ENCODE results near the gene AKT2. TPM values are rescaled to one million over a fixed set of nuclear protein-coding genes. Genes with fewer than 3 reads are reported as not detected.
"Not testable (repeated sequence)": the region's sequence is repeated elsewhere in the genome, so short reads cannot be mapped to it uniquely, and the experiment has no call there.

AKT2 gene
- total RNA-seq, 1 donor from 2014 or later = 136 TPM

DNA sequence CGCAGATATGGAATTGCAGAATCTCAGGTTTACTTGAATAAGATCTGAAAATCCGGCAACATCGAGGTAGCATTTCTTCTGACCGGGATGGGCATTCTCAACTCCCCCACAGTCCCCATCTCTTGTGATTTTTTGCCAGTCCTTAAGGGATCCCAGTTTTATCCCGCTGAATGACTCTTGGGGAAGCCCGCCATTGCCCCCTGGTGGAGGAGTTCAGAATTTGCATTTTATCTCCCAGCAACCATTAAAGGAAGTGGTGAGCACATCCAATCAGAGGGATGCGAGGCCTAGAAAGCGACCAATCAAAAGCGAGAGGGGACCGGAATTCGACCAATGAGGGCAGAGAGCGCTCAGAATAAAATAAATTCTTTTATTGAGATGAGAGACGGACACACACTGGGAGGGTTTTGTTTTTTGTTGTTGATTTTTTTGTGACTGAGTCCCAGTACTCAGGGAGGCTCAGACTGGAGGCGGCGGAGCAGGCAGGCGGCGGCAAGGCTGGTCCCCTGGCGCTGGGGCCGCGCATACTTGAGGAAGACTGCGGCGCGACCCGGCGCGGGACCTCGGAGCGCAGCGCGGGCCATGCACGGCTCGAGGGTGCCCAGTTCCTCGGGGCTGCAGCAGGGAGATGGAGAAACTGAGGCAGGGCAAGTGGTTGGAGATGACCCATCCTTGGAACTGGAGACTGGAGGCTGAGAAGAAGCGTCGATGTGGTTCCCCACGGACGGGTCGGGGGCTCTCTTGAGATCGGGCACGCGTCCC is 63.1 kb downstream of the AKT2 start:
- intact Hi-C loops (cut with micrococcal nuclease) = loop anchor here (1.0 to 5.0 kb wide), 6 partner anchors 31 to 429 kb away; partner anchors contain the start of genes AKT2, MAP3K10 and PSMC4

DNA sequence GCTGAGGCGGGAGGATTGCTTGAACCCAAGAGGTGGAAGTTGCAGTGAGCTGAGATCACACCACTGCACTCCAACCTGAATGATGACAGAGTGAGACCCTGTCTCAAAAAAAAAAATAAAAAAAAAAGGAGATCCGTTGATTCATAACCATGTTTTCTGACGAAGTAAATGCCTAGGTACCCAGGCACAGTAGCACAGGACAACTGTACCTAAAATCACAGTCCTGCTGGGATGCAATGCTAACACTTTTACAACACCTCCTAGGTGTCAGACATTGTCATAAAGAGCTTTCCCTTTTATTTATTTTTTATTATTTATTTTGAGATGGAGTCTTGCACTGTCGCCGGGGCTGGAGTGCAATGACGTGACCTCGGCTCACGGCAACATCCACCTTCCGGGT is 64.5 kb downstream of the AKT2 start:
- intact Hi-C loops (cut with micrococcal nuclease) = loop anchor here (5.0 kb wide), 1 partner anchor 248 kb away; the partner anchor contains the start of gene PSMC4

DNA sequence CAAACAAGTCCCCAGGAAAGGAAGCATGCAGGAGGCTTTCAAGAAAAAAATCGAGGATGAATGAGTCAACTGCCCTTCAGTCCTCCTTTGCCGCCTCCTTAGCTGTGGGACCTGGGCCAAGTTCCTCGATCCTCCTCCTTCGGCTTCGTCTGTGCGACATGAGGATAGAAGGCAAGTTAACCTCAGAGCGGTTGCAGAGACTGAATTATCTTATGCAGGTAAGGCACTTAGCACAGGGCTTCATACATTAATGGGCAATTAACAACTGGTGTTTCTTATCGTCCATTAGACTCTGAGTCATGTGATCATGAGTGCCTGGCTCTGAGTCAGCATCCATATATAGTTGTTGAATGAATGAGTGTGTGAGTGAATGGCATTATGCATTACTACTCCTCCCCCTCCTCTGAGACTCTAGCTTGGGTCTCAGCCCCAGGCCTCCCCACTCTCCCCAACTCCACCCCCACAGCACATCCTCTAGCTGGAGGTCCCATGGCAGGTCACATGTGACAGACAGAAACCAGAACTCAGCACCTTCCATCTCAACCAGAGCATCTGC is 65.3 kb downstream of the AKT2 start:
- intact Hi-C loops (cut with micrococcal nuclease) = loop anchor here (5.0 kb wide), 1 partner anchor 247 kb away; the partner anchor contains the start of gene PSMC4

DNA sequence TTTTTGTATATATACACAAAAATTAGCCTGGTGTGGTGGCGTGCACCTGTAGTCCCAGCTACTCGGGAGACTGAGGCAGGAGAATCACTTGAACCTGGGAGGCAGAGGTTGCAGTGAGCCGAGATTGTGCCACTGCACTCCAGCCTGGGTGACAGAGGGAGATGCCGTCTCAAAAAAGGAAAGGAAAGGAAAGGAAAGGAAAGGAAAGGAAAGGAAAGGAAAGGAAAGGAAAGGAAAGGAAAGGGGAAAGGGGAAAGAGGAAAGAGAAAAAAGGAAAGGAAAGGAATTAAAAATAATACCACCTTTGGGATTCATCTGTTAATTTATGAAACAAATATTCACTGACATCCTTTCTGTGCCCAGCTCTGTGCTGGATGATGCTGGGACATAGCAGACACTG is 66.1 kb downstream of the AKT2 start:
- intact Hi-C loops (cut with micrococcal nuclease) = not testable (repeated sequence)

DNA sequence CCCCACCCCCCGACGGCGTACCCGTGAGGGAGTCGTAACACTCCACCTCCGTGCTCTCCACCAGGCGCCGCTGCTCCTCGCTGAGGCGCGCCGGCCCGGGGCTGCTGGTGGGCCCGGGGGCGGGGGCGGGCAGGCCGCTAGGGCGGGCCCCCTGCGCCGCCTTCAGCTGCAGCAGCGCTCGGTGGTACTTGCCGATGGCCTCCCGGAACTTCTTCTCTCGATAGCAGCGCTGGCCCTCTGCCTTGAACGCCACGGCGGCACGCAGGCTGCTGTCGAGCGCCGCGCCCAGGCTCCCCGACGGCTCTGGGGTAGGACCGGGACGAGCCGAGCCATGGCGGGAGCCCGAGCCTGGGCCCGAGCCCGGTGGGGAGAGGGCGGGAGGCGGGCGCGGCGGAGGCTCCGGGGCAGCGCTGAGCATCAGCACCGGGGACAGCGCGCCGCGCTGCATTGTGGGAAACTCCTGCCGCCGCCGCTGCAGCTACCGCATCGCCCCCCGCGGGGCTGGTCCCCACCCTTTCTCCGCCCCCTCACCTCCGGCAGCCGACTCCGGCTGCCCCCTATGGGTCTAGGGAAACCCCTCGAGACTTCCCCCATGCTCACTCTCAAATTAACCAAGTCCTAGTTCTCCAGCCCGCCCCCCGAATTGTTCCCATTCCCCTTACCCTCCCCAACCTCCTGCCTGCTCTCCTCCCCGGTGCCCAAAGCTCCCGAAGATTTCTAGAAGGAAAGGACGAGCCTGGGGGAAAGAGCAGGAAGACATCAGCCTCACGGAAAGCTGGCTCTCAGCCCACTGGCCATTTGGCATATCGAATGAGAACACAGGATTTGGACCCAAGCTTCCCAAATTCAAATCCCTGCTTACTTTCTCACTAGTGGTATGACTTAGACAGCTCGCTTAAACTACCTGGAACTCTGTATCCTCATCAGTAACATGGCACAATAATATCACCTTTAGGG is 66.9 kb downstream of the AKT2 start, which contains the start of gene TTC9B:
Gene TTC9B, minus strand, starts transcription at position 451 of the 957 bp plus-strand sequence. Its CDS starts 3 bp downstream, at position 448.
- intact Hi-C loops (cut with micrococcal nuclease) = no loop called here

DNA sequence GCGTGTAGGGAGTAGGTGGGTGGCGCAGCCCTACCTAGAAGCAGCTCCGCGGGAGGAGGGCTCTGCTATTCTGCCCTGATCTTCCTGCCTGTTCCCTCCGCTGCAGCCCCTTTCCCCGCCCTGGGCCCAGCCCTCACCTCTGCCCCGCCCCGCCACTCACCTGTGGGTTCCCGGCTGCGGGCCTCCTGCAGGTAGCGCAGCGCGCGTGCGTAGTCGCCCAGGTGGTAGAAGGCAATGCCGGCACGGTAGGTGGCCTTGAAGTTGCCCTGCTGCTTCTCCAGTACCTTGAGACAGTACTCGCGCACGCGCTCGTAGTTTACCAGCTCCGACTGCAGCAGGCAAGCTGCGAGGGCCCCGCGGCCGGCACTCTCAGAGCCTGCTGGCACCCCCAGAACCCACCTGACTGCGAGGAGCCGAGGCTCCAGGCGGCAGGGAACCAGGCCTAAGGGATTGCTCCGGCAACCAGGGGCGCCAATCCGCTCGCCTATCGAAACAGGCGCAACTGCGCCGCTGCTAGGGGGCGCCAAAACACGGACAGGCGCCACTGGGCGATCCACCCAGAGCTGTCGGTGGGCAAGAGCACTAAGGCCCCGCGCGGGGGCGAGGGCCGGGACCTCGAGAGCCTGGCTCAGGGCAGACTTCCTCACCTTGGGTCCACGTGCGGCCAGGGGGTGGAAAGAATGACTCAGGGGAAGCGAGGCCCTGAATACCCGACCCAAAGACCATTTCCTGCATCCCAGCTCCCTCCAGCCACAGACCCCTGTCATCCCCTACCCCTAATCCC is 67.9 kb downstream of the AKT2 start:
- intact Hi-C loops (cut with micrococcal nuclease) = no loop called here

DNA sequence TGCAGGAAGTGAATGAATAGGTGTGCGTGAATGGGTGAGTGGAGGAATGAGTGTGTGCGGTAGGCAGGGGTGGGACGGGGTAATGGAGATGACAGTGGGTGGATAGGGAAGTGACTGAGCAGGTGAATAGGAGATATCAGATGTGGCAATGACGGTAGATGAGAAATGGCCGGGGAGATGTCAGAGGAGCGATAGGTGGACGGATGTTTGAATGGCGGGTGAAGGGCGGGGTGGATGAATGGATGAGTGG is 68.4 kb downstream of the AKT2 start:
- intact Hi-C loops (cut with micrococcal nuclease) = no loop called here

DNA sequence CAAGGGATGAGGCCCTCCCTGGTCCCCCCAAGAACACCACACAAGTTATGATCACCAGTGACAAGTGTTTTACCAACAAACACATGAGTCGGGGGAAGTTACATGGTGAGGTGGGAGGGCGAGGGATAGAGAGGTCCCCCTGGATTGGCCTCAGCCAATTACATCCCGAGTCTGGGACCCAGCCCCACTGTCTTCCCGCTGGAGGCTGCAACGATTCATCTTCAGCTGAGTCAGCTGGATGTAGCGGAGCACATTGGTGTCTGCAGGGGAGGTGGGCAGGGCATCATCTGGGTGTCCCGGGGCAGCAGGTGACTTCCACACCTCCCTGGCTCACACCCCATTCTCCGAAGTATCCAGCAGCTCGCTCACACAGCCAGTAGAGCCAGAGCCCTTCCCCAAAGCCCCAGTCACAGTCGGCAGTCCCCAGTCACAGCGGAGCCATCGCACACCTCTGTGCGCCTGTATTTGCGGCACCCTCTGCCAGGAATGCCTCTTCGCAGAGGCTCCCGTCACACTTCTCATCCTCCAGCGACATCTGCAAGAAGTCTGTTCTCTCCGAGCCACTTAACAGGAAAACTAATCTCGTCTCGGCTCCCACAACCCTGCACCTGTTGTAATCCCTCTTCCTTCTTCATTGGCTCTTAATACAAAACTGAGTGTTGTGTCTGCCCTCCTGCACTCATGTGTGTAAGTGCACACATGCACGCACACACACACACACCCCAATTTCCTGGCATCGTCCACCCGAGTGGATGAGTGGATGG is 69.0 kb downstream of the AKT2 start:
- intact Hi-C loops (cut with micrococcal nuclease) = no loop called here

DNA sequence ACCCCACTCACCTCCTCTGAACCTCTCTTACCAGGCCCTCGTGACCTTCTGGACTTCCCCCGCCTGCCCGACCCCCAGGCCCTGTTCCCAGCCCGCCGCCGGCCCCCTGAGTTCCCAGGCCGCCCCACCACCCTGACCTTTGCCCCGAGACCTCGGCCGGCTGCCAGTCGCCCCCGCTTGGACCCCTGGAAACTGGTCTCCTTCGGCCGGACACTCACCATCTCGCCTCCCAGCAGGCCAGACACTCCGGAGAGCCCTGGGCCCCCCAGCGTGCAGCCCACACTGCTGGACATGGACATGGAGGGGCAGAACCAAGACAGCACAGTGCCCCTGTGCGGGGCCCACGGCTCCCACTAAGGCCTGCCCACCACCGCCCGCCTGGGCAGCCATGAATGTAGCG is 70.2 kb downstream of the AKT2 start:
- intact Hi-C loops (cut with micrococcal nuclease) = no loop called here

DNA sequence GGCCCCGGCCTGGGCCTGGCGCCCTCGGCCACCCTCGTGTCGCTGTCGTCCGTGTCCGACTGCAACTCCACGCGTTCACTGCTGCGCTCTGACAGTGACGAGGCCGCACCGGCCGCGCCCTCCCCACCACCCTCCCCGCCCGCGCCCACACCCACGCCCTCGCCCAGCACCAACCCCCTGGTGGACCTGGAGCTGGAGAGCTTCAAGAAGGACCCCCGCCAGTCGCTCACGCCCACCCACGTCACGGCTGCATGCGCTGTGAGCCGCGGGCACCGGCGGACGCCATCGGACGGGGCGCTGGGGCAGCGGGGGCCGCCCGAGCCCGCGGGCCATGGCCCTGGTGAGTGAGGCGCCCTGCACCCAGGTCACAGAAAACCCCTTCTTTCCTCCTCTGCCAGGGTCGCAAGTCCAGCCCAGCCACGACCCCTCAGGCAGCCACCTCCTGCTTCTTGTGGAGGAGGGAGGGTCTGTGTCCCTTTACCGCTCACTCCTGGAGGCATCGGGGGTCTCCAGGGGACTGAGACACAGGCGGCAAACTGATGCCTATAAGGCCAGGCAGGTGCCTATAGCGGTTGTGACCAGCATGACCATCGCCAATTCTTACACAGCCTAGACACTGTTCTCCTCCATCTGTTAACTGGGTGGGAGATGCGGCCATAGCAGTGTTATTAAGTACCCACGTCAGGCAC is 71.1 kb downstream of the AKT2 start:
- intact Hi-C loops (cut with micrococcal nuclease) = no loop called here

DNA sequence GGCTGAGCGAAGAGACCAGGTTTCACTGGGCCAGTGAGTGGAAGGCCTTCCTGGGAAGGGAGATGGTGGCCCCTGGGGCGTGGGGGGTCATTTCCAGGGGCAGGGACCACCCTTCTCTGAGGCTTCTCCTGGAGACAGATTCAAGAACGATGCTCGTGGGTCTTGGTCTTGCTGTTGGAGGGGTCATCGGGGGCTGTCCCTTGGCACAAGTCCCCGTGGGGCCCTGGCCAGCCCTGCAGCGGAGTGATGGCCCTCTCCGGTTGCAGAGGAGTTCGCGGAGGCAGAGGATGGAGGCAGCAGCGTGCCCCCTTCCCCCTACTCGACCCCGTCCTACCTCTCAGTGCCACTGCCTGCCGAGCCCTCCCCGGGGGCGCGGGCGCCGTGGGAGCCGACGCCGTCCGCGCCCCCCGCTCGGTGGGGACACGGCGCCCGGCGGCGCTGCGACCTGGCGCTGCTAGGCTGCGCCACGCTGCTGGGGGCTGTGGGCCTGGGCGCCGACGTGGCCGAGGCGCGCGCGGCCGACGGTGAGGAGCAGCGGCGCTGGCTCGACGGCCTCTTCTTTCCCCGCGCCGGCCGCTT is 71.8 kb downstream of the AKT2 start:
- intact Hi-C loops (cut with micrococcal nuclease) = no loop called here

DNA sequence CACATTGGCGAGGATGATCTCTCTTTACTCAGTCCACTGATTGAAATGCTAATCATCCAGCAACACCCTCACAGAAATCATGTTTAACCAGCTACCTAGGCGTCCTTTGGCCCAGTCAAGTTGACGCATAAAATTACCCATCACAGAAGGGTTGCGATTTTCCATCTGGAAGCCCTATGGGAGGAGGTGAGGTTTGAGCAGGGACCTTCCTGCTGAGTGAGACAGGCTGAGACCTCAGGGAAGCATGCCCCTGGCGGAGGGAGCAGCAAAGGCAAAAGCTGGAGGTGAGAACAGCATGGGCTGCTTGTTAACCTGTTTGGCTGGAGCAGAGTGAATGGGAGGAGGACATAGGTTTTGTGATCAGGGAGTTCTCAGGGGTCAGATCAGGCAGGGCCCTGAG is 74.3 kb downstream of the AKT2 start:
- intact Hi-C loops (cut with micrococcal nuclease) = no loop called here

DNA sequence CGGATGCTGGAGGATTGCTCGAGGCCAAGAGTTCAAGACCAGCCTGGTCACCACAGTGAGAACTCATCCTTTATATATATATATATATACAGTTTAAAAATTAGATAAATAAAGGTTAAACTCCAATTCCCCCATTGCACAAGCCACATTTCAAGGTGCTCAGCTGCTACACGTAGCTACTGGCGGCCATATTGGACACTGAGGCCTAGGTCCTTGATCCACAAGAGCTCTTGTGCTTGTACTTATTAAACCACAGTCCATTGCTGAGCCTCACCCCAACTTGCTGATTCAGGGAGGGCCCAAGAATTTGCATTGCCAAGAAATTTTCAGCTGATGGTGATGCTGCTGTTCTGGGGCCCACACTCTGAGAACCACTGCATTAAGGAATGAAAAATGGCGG is 76.5 kb downstream of the AKT2 start:
- intact Hi-C loops (cut with micrococcal nuclease) = no loop called here

DNA sequence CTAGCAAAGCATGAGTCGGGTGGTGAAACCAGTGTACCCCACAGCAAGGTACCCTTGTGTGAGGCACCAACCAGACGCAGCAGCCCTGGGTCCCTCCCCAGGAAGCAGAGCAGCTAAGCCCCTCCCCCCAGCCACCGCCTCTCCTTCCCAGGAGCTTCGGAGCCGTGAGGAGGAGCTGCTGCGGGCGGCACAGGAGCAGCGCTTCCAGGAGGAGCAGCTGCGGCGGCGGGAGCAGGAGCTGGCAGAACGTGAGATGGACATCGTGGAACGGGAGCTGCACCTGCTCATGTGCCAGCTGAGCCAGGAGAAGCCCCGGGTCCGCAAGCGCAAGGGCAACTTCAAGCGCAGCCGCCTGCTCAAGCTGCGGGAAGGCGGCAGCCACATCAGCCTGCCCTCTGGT is 79.4 kb downstream of the AKT2 start:
- intact Hi-C loops (cut with micrococcal nuclease) = no loop called here

DNA sequence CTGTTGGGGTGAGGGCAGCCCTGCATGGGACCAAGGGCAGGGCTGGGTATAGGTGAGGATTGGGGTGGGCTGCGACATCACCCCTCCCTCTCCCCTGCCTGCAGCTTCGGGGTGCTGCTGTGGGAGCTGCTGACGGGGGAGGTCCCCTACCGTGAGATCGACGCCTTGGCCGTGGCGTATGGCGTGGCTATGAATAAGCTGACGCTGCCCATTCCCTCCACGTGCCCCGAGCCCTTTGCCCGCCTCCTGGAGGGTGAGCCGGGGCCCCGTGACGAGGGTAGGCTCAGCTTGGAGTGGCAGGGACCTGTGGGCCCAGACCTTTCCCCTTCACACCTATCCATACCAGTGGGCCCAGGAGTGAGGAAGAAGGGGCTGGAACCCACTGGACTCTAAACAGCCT is 80.8 kb downstream of the AKT2 start:
- intact Hi-C loops (cut with micrococcal nuclease) = no loop called here

DNA sequence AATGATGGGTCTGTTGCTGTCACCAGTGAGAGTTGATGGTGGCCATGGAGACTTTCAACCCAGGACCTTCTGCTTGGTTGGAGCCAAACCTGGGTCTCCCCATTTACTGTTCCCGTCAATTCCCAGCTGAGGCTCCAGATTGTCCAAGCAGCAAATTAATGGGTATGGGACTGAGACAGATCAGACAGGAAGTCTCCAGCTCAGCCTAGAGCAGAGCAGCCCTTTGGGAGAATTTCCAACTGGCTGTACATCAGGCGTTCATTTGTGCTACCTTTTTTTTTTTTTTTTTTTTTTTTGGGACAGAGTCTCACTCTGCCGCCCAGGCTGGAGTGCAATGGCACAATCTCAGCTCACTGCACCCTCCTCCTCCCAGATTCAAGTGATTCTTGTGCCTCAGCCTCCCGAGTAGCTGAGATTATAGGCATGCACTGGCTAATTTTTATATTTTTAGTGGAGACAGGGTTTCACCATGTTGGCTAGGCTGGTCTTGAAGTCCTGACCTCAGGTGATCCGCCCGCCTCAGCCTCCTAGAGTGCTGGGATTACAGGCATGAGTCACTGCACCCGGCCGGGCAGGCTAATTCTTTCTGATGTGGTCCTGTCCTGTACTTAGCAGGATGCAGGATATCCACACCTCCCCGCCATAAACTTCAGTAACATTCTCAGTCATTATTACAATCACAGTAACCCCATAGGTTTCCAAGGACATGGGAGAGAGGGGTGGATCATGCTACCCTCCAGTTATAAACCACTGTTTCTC is 84.6 kb downstream of the AKT2 start:
- intact Hi-C loops (cut with micrococcal nuclease) = no loop called here

DNA sequence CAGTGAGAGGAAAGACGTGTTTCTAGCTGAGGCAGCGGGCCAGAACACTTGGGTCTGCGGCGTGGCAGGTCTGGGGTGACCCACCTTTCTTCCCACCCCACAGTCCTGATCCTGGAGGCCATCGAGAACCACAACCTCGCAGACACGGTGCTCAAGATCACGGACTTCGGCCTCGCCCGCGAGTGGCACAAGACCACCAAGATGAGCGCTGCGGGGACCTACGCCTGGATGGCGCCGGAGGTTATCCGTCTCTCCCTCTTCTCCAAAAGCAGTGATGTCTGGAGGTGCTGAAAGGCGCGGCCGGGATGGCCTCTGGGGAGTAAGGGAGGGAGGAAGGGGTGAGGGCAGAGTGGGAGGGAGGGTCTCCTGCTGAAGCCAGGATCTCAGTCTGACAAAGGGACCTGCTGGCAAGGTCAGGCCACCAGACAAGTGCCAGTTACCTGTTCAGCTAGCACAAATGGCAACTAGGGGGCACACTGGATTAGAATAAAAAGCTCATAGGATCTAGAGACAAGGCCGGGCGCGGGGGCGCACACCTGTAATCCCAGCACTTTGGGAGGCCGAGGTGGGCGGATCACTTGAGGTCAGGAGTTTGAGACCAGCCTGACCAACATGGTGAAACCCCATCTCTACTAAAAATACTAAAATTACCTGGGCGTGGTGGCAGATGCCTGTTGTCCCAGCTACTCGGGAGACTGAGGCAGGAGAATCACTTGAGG is 86.7 kb downstream of the AKT2 start:
- intact Hi-C loops (cut with micrococcal nuclease) = no loop called here

DNA sequence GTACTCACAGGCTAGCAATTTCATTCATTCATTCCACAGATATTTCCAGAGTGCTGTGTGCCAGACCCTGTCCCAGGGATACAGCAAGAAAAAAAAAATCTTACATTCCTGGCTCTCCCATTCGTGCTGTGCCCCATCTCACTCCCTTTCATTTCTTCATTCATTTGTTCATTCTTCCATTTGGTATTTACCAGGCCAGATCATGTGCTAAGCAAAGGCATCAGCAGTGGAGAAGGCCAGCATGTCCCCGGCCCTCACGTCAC is 91.6 kb downstream of the AKT2 start:
- intact Hi-C loops (cut with micrococcal nuclease) = loop anchor here (5.0 kb wide), 1 partner anchor 249 kb away; the partner anchor contains the start of gene SERTAD3

Data from T-helper 1 cell treated with Interleukin-12 subunit alpha and Interleukin-12 subunit beta and Interleukin-4 antibody, amounts not matched to agents 30 ng/mL and 1 ng/mL, for 36 hours (primary cell).